AG20443 (cell line): ENCODE data around the gene GRIP2.

Experiments
- DNase-seq: peaks from one replicate; pipeline ENCODE4 v3.0.0; 2012; ENCODE audit warnings: low spot score, mixed read lengths

The GRIP2 gene

DNA sequence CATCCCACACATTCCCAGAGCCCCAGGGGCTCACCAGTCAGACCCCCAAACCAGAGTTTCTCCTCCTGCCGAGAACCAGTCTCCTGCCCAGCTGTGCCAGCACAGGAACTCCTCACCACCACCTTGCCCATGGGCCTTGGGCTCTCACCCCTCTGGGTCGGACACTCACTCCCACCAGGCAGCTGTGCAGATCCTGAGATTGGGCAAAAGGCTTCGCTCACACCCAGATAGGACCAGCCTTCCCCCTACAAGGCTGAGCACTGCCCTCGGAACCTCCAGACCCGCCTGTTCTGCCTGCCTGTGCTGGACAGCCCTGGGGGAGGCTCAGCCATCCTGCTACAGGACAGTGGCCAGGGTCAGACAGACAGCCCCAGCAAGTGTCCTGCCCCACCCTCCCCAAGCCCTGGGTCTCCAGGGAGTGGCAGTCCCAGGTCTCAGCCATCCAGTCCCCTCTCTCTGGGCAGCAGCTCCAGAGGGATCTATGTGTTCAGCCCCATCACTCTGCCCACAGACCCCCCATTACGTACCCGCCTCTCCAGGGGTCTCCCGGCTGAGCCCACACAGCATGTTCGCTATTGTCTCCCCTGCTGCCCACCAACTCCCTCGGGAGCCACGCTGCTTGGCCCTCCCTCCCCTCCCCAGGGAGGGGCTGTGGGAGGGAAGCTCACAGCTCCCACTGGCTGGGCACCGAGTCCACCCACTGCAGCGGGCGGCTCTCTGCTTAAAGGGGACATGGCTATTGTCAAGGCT lies at the start of gene GRIP2:
Gene GRIP2 (minus strand): TSS at position 601 of the 750 bp plus-strand sequence. CDS start 34 bp downstream, at position 567.
- no peak for DNase-seq

GRCh38 chr3:14588425-14589112 lies 48.4 kb upstream of the GRIP2 start:
- DNase-seq: no peak

- DNase-seq: peak; percentile 65
Measured at GRCh38 chr3:14587740-14588360, 47.7 kb upstream of the GRIP2 start.

DNA sequence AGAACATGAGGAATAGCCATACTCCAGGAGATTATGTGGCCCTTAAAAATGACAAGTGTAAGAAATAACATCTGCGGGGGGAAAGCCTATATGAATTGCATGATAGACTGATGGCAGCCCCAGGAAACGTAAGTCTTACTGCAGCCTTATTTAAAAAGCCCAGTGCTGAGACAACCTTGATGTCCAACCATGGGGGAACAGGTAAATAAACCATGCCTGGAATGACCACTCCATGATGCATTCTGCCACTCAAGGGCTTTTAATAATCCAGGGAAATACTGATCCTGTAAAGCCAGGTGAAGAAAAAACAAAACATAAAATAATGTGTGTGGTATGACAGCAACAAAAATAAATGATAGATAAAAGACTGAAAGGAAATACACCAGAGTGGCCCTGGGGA lies 46.5 kb upstream of the GRIP2 start:
- DNase-seq: no peak

DNA sequence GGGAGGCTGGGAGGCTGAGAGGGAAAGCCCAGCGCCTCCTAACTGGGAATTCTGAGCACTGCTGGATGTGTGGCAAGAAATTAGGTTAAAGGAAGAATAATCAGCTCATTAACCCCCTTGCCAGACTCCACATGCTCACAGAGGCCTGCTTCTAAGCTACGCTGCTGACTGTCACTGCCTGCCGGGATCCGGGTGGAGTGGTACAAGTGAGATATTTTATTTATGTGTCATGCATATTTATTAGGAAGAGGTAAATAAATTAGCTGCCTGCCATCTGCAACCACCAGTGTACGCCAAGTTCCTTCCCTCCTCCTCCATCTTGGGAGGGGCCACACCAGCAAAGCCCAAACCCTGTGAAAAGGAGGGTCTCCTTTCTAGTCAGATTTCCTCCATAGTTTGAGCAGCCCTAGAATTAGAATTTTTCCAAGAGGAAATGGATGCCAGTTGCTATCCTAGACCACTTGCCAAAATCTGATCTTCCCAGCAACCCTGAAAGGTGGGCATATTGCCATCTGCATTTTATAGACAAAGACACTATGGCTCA lies 43.5 kb upstream of the GRIP2 start:
- DNase-seq: no peak

DNA sequence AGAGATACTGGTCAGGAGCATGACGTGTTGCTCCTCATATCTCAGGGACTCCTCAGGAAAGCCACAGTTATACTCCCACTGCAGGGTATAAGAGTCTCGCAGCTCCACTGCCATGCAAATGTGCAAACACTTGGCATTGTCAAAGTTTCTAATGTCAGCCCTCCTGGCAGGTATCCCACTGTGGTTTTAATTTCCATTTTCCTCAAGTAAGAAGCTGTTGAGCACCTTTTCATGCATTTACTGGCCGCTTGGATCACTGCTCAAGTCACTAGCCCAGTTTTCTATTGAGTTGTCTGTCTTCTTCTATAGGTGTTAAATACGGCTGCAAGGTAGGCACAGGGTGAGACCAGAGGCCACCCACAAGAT lies 41.9 kb upstream of the GRIP2 start:
- no peak for DNase-seq

DNA sequence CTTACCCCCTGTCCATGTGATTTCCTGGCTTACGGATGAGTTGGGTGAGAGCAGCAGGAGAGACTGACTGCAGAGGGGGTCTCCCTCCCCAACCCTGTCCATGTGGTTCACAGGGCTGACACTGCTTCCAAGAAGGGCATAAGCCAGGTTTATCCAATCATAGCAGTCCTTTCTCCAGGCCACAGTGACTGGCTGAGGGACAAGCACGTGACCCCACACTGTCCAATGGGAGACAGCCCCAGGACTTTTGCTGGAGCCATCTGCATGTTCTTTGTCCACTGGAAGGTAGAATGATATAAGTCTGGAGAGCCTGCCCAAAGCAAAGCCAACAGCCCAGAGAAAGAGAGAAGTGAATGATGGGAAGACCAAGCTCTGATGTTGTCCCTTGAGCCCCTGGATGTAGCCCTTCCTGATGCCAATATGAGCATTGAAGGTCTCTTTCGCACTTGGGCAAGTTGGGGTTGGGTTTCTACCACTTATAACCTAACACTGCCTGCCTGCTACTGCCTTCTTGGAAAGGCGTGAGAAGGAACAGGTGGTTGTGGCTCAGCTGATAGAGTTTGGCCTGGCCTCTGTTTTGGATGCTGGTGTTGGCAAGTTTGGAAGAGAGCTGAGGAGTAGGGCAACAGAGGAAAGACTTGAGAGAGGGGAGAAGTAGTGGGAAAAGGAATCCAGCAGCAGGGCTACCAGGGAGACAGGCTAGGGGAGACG lies 41.3 kb upstream of the GRIP2 start:
- no peak for DNase-seq

- no peak for DNase-seq
Measured at GRCh38 chr3:14577897-14578296, 37.8 kb upstream of the GRIP2 start.

GRCh38 chr3:14576163-14576562 lies 36.0 kb upstream of the GRIP2 start:
- DNase-seq: no peak

DNA sequence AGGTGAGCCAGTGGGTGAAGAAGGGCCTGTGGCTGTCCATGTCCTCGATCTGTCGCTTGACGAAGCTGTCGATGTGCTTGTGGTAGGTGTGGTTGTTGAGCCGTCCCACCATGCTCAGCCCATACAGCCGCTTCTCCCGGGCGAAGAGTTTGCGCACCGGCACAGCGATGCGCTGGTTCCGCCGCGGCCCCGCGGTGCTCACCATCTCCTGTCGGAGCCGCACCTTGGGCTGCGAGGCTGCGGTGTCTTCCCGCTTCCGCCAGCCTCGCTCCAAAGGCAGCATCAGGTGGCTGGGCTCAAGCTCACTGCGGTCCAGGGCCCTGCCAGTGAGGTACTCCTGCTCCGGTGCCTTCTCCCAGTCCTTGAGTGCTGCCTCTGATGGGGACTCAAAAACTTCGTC lies 34.0 kb upstream of the GRIP2 start:
- DNase-seq: no peak

GRCh38 chr3:14573706-14574105 lies 33.6 kb upstream of the GRIP2 start:
- no peak for DNase-seq

DNA sequence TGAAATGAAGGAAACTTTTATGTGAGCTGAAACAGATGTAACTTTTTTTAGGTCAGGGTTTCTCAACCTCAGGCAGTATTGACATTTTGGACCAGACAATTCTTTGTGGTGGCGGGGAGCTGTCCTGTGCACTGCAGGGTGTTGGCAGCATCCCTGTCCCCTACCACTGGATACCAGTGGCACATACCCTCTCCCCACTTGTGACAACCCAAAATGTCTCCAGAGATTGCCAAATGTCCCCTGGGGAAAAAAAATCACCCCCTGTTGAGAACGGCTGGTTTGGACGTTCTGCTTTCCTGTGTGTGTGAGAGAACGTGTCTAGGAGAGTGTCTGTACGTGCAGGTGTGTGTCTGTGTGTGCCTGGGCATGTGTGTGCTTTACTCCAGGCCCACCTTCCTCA lies 30.7 kb upstream of the GRIP2 start:
- DNase-seq: no peak

DNA sequence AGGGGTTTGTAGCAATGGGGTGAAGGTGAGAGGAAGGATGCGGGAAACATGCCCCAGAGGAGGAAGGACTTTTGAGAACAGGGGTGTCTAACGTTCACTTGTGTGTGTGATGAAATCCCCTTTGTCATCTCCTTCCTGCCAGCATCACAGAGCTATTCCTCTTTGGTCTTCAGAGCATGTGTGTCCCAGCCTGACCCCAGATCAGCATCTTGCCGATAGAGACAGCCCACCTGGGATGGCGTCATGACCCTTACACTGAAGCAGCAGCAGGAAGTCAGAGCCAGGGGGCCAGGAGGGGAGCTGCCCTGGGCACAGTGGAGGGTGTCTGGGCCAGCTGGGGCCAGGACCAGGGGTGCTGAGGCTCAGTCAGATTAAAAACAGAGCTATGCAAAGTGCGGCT lies 29.9 kb upstream of the GRIP2 start:
- DNase-seq: no peak

DNA sequence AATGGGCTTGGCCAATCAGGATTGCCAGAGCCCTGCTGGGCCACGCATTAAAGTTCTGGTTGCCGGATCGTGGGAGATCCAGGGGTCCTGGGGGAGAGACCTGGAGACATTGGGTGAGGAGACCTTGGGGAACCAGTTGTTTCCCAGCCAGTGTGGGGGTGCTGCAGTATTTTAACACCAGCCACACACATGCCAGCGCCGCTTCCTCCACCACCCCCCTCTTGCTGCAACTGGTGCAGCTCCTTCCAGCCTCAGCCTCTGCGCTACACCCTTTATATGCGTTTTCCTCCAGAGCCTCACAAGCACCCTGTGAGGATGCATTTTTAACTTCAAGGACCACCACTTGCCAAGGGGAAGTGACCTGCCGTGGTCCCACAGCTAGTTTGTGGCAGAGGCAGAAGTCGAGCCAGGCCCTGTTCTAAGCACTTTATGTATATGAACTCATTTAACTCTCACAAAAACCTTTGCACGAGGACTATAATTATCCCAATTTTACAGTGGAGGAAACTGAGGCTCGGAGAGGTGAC lies 29.4 kb upstream of the GRIP2 start:
- no peak for DNase-seq

DNA sequence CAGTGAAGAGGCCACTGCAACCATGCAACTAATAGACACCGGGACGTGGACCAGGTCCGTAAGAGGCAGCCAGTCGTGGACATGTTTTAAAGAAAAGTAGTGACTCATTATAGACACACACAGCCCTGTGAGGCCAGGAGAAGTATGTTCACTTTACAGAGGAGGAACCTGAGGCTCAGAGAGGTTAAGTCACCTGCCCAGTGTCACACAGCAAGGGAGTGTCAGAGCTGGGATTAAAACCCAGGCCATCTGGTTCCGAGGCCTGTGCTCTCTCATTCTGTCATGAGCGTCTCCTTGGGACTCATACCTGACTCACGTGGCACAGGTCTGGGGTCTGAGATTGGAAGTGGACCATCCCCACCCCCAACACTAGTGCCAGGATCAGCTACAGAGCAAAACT lies 28.1 kb upstream of the GRIP2 start:
- DNase-seq: no peak

DNA sequence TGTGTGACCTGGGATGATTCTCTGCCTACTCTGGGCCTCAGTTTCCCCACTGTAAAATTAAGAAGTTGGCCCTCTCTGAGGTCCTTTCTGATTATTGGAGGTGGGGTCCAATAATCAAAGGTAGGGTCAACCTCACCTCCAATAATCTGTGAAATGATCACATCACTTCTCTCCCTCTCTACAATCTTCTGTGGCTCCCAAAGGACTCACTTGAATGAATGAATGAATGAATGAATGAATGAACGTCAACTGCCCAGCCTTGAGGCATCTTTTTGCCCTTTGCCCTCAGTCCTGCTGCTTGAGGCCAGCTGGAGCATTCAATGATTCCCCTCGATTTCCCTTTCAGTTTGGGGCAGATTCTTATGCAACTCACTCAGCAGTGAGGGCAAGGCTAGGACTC lies 26.7 kb upstream of the GRIP2 start:
- no peak for DNase-seq

- peak; percentile 67 for DNase-seq
Measured at GRCh38 chr3:14565868-14566588, 25.9 kb upstream of the GRIP2 start.

DNA sequence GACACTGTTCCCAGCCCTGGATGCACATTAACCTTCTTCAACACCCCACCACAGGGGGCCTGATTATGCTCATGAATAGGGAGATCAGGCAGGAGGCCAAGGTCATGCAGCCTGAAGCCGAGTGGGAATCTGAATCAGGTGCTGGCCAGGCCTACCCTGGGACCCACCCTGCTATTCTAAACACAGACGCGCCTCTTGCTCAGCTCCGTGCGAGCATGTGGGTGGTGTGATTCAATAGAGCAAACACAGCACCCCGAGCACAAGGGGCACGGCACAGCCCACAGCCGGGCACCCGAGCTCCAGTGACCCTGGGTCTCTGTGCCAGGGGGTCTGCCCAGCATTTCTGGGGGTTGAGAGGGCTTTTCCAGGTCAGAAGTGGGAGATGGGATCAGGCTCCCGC lies 24.6 kb upstream of the GRIP2 start:
- no peak for DNase-seq

- no peak for DNase-seq
Measured at GRCh38 chr3:14563946-14564539, 23.9 kb upstream of the GRIP2 start.

DNA sequence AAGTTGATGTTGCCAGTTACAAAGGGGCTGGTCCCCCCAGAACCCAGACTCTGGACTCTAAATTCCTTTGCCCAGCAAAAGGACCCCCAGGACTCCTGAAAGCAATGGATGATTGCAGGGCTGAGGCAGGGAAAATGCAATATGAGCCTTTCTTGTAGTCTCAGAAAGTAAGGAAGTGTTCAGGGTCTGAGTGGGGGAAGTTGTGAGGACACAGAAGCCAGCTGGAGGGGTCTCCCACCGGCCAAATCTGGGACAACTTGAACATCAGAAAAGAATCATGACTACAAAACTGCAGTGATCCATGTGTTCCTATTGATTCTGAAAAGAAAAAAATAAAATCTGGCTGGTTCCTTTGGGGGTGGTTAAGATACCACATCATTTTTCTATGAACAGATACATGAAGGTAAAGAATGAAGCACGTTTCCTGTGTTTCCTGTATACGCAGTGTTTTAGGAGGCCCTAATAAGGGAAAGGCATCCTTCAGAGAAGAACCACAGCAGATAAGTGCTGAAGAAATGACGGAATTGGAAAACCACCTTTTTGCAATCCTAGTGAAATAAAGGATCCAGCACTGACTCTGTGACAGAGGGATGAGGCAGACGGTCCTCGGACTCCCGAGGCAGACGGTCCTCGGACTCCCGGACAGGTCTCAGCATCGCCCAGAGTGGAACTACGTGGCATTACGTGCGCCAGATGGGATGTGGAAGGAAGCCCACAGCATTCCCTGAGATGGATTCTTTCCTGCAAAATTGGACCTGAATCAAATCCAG lies 22.2 kb upstream of the GRIP2 start:
- peak; percentile 33 for DNase-seq
